HL-60 (cell line): ENCODE results near the gene PTPN1.
"Not testable (repeated sequence)": the region's sequence is repeated elsewhere in the genome, so short reads cannot be mapped to it uniquely, and the experiment has no call there.

Experiments used
- DNase-seq, 2 experiments: peaks; one replicate each; pipeline ENCODE4 v3.0.0-alpha.2; 2010 to 2020; ENCODE audit warnings: low read depth in 1 of 2, low spot score in 1 of 2
- H3K27ac ChIP-seq: fragments of 250-450 bp; sonication (Bioruptor Pico); replicated peaks from 2 replicates; pipeline ENCODE4 v1.5.1; 2020; ENCODE audit warnings: mild to moderate bottlenecking, moderate library complexity
- H3K27me3 ChIP-seq: fragments of 250-450 bp; sonication (Bioruptor Pico); 2 replicates; pipeline ENCODE4 v1.5.1; 2021; ENCODE audit warnings: mild to moderate bottlenecking, moderate library complexity; ENCODE audit not compliant: insufficient read depth, poor library complexity, severe bottlenecking
- H3K4me3 ChIP-seq: replicated peaks from 2 replicates; pipeline ENCODE4 v1.5.1; 2011; ENCODE audit warnings: mild to moderate bottlenecking, control low read depth, low read length; ENCODE audit not compliant: insufficient read depth
- GABPA ChIP-seq: IDR thresholded peaks from 2 replicates; pipeline ENCODE4 v1.6.1; 2012; ENCODE audit warnings: low read depth
- POLR2AphosphoS5 ChIP-seq: IDR thresholded peaks from 2 replicates; pipeline ENCODE4 v1.6.1; 2012; ENCODE audit warnings: low read depth
- SPI1 ChIP-seq: IDR thresholded peaks from 2 replicates; pipeline ENCODE4 v1.6.1; 2012; ENCODE audit warnings: low read depth, mild to moderate bottlenecking, borderline replicate concordance
- TF ChIP-seq, protein P1 (sequence below): IDR thresholded peaks from one replicate; pipeline ENCODE4 v1.5.1; 2011; ENCODE audit warnings: low read length, control low read depth, inconsistent platforms; ENCODE audit not compliant: insufficient read depth
- TF ChIP-seq, protein P2 (sequence below): IDR thresholded peaks from 2 replicates; pipeline ENCODE4 v1.6.1; 2012; ENCODE audit warnings: low read depth; ENCODE audit not compliant: insufficient replicate concordance

PTPN1 gene

DNA sequence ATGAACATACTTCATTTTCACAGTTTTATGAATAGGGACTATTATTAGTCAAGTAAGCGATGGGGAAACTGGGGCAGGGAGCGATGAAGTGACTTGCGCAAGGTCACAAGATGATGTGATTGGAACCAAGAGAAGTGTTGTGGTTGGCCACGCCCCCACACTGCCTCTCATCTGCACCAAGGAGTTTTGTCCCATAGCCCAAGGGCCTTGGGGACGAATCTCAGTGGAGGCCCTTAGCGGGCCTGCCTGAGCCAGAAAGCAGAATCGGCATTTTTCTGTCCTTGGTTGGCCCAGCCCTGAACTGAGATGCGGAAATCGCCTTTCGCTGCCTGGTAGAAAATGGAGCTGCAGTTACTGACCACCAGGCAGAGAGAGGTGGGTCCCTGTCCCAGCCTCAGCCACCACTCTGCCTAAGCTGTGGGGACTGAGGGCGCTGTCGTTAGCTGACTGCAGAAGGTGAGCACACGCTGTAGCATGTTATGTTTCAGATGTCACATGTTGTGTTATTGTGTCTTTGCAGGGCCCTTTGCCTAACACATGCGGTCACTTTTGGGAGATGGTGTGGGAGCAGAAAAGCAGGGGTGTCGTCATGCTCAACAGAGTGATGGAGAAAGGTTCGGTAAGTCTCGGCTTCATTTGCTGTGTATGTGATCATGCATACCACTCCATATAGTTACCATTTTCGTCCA is 57.8 kb downstream of the PTPN1 start:
- Histone ChIP-seq H3K4me3 (no peak overlapping the region), H3K27me3 (no peaks in the 10 kb centered on the region), H3K27ac (no peak overlapping the region)
- TF ChIP-seq SPI1 (no peak), POLR2AphosphoS5 (no peak), GABPA (no peak)
- TF ChIP-seq, protein P1, sequence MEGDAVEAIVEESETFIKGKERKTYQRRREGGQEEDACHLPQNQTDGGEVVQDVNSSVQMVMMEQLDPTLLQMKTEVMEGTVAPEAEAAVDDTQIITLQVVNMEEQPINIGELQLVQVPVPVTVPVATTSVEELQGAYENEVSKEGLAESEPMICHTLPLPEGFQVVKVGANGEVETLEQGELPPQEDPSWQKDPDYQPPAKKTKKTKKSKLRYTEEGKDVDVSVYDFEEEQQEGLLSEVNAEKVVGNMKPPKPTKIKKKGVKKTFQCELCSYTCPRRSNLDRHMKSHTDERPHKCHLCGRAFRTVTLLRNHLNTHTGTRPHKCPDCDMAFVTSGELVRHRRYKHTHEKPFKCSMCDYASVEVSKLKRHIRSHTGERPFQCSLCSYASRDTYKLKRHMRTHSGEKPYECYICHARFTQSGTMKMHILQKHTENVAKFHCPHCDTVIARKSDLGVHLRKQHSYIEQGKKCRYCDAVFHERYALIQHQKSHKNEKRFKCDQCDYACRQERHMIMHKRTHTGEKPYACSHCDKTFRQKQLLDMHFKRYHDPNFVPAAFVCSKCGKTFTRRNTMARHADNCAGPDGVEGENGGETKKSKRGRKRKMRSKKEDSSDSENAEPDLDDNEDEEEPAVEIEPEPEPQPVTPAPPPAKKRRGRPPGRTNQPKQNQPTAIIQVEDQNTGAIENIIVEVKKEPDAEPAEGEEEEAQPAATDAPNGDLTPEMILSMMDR: no peak
- TF ChIP-seq, protein P2, sequence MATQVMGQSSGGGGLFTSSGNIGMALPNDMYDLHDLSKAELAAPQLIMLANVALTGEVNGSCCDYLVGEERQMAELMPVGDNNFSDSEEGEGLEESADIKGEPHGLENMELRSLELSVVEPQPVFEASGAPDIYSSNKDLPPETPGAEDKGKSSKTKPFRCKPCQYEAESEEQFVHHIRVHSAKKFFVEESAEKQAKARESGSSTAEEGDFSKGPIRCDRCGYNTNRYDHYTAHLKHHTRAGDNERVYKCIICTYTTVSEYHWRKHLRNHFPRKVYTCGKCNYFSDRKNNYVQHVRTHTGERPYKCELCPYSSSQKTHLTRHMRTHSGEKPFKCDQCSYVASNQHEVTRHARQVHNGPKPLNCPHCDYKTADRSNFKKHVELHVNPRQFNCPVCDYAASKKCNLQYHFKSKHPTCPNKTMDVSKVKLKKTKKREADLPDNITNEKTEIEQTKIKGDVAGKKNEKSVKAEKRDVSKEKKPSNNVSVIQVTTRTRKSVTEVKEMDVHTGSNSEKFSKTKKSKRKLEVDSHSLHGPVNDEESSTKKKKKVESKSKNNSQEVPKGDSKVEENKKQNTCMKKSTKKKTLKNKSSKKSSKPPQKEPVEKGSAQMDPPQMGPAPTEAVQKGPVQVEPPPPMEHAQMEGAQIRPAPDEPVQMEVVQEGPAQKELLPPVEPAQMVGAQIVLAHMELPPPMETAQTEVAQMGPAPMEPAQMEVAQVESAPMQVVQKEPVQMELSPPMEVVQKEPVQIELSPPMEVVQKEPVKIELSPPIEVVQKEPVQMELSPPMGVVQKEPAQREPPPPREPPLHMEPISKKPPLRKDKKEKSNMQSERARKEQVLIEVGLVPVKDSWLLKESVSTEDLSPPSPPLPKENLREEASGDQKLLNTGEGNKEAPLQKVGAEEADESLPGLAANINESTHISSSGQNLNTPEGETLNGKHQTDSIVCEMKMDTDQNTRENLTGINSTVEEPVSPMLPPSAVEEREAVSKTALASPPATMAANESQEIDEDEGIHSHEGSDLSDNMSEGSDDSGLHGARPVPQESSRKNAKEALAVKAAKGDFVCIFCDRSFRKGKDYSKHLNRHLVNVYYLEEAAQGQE: no peak
- DNase-seq: no peak

DNA sequence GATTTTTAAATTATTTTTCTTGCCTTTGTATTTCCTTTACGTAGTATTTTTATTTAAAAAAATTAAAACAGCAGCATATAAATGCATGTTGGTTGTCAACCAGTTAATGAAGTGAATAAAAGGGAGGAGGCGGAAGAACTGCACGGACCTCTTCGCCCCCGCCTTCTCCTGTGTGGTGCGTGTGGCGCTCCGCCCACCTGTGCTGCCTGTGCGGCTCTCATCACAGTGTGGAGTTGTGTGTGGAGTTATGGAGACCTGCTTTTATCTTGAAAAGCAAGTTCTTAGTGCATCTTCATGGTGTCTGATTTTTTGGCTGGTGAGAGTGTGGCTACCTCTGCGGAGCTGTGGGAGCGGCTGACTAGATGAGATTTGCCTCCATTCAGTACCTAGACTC is 58.4 kb downstream of the PTPN1 start:
- no peaks in the 10 kb centered on the region for H3K27me3 ChIP-seq
- H3K4me3 ChIP-seq: no peak overlapping the region
- DNase-seq: no peak
- H3K27ac ChIP-seq: no peak overlapping the region
- TF ChIP-seq, protein P1: no peak
- no peak for TF ChIP-seq SPI1
- no peak for TF ChIP-seq POLR2AphosphoS5
- TF ChIP-seq, protein P2: no peak

DNA sequence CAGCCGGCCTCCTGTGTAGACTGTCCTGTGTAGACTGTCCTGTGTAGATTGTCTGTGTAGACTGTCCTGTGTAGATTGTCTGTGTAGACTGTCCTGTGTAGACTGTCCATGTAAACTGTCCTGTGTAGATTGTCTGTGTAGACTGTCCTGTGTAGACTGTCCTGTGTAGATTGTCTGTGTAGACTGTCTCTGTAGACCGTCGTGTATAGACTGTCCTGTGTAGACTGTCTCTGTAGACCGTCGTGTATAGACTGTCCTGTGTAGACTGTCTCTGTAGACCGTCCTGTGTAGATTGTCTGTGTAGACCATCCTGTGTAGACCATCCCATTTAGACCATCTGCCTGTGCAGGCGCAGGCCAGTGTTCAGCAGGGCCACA is 59.3 kb downstream of the PTPN1 start:
- not testable (repeated sequence) for H3K4me3 ChIP-seq, H3K27me3 ChIP-seq, DNase-seq, H3K27ac ChIP-seq

DNA sequence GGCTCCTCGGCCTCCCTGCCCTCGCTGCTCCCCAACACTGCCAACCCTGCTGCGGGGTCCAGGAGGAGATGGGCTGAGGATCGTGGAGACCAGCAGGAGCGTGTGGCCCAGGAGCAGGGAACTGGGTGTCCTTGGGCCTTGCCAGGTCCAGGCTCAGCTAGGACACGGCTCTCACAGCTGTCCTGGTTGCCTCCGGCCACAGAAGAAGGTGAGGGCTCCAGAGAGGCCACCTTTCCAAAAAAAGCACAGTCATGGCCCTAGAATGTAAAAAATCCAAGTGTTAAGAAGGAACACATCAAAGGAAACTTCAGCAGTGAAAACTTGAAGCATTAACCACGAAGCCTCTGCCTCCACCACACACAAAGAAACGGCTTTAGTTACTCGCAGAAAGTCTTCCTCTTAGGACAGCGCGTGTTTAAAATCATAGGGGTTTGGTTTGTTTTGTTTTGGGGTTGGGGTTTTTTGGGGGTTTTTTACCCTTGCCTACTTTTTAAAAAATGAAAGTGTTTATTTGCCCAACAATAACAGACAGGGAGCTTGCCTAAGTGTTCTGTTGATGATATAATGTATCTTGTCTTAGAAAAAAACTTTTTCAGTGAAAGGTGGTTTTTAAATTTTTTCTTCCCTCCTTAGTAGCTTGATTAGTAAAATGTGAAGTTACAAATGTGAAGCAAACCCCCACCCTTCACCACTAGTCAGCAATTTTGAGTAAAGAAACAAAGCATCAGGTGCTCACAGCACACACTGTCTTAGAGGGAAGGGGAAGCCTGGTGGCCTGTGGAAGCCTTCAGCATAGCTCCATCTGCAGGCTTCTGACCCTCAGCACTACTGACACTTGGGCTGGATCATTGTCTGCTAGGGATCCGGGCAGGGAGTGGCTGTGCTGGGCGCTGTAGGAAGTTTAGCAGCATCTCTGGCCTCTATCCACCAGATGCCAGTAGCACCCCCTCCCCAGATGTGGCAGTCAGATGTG is 60.0 kb downstream of the PTPN1 start:
- H3K27ac ChIP-seq: peak overlapping the region; percentile 30
- TF ChIP-seq GABPA: no peak
- TF ChIP-seq POLR2AphosphoS5: no peak
- peak; percentile 10; the same call in 1 of the 2 replicates for TF ChIP-seq SPI1
- TF ChIP-seq, protein P2: no peak
- TF ChIP-seq, protein P1: peak; percentile 35
- H3K27me3 ChIP-seq: no peaks in the 10 kb centered on the region
- H3K4me3 ChIP-seq: no peak overlapping the region
- peak in 1 of 2 experiments; percentile 63 for DNase-seq
